Measurements from ENCODE around the gene GOLGA3. TPM values are rescaled to one million over a fixed set of nuclear protein-coding genes. Genes with fewer than 3 reads are reported as not detected.

The GOLGA3 gene
- total RNA-seq, 2 donors from 2014 or later: 99.1 to 109 TPM

- Histone ChIP-seq H3K27me3 (replicated peaks; ENCODE audit: insufficient read depth) (no peaks in the 10 kb centered on the region), H3K9me3 (no peaks in the 10 kb centered on the region), H3K36me3 (peaks cover 8 to 10% of the 10 kb centered on the region in 2 donors), H3K4me3 (no peak overlapping the region), H3K4me1 (replicated peaks) (no peaks in the 10 kb centered on the region), H3K27ac (no peak overlapping the region)
- no peak for TF ChIP-seq POLR2A (IDR thresholded peaks at IDR 0.05)
- intact Hi-C loops (cut with DNase I): no loop called here
- DNase-seq (ENCODE audit: low spot score): no peak
- 90% methylated on average over 15 of the region's 15 CpGs for WGBS
Observed at GRCh38 chr12:132841151-132841550, 12.5 kb upstream of the GOLGA3 start.

- intact Hi-C loops (cut with DNase I): no loop called here
- no peak for DNase-seq (ENCODE audit: low spot score)
- H3K27me3 ChIP-seq (replicated peaks; ENCODE audit: insufficient read depth): no peaks in the 10 kb centered on the region
- no peak overlapping the region for H3K27ac ChIP-seq
- no peak for TF ChIP-seq POLR2A (IDR thresholded peaks at IDR 0.05)
- TF ChIP-seq CTCF (IDR thresholded peaks at IDR 0.05): no peak
- peaks cover 8 to 10% of the 10 kb centered on the region in 2 donors for H3K36me3 ChIP-seq
- no peak overlapping the region for H3K4me3 ChIP-seq
- no peaks in the 10 kb centered on the region for H3K9me3 ChIP-seq
- WGBS: 93% methylated on average over 20 of the region's 20 CpGs
- H3K4me1 ChIP-seq (replicated peaks): no peaks in the 10 kb centered on the region
Observed at GRCh38 chr12:132840536-132840935, 11.9 kb upstream of the GOLGA3 start.

GRCh38 chr12:132839558-132840235 lies 11.0 kb upstream of the GOLGA3 start:
- peaks cover 8 to 10% of the 10 kb centered on the region in 2 donors for H3K36me3 ChIP-seq
- no peaks in the 10 kb centered on the region for H3K27me3 ChIP-seq (replicated peaks; ENCODE audit: insufficient read depth)
- intact Hi-C loops (cut with DNase I): no loop called here
- DNase-seq (ENCODE audit: low spot score): no peak
- no peaks in the 10 kb centered on the region for H3K4me1 ChIP-seq (replicated peaks)
- H3K4me3 ChIP-seq: no peak overlapping the region
- H3K27ac ChIP-seq: no peak overlapping the region
- WGBS: 88% methylated on average over 14 of the region's 14 CpGs
- TF ChIP-seq CTCF (IDR thresholded peaks at IDR 0.05) (no peak), POLR2A (IDR thresholded peaks at IDR 0.05) (no peak), POLR2AphosphoS5 (IDR thresholded peaks at IDR 0.05) (no peak)
- H3K9me3 ChIP-seq: no peaks in the 10 kb centered on the region

- no peaks in the 10 kb centered on the region for H3K9me3 ChIP-seq
Observed at GRCh38 chr12:132838410-132839080, 9.9 kb upstream of the GOLGA3 start.

More at GRCh38 chr12:132838410-132839080, 9.9 kb upstream of the GOLGA3 start:
- TF ChIP-seq CTCF (IDR thresholded peaks at IDR 0.05) (no peak), POLR2A (IDR thresholded peaks at IDR 0.05) (no peak), POLR2AphosphoS5 (IDR thresholded peaks at IDR 0.05) (no peak)
- Histone ChIP-seq H3K4me1 (replicated peaks) (no peaks in the 10 kb centered on the region), H3K36me3 (peaks cover 8 to 10% of the 10 kb centered on the region in 2 donors), H3K27ac (no peak overlapping the region), H3K27me3 (replicated peaks; ENCODE audit: insufficient read depth) (no peaks in the 10 kb centered on the region), H3K4me3 (no peak overlapping the region)
- WGBS: 66% methylated on average over 17 of the region's 17 CpGs
- intact Hi-C loops (cut with DNase I): no loop called here
- no peak for DNase-seq (ENCODE audit: low spot score)
